Globus pallidus (tissue), 1 donor: Measurements from ENCODE around the gene NR2E1.
A peak's percentile ranks its signal among the peaks of the same experiment; 100 is the strongest.

Source experiments
- DNase-seq: peaks from one replicate; pipeline ENCODE4 v3.0.0-alpha.2; 2015; ENCODE audit warnings: low spot score

Gene NR2E1

DNA sequence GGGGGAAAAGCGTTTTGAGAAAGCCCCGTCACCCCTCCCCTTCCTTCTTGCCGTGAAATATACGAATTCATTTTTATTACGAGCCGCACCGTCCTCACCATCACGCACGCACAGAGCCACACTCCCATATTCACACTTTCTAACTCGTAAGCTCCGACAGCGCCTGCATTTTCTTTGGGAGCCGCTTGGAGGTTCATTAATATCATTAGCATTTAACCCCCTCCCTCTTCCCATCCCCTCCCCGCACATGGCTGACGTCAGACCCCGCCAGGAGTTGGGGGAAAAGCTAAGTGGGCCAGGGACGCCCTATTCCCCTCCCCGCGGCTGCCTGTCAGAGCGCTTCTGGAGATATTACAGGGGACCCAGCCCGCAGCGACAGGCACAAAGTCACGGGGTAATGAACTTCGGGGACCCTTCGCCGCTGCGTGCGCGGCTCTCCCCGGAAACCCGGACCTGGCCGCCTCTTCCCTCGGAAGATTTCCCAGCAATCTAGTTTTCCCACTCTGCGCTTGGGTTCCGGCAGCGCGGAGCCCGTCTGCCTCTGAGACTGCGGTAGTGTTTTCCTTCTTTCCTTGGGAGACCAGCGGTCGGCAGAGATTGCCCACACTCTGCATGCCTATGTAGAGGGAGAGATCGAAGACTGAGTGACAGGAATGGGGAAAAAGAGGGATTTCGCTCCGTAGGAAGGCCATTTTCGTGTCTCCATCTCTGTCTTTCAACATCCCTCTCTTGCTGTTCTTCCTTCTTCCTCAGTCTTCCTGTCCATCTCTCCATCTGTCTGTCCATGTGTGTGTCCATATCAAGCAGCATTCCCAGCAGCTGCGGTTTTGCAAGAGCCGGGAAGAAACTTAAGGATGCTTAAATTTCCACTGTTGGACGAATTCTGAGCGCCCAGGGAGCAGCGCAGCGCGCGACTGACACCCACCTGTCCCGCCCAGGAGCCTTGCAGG is at the start of gene NR2E1:
TSS of gene NR2E1 (plus strand) at position 309 of the 950 bp plus-strand sequence. CDS start 744 bp downstream, outside the sequence.
- peak; percentile 62 for DNase-seq

DNA sequence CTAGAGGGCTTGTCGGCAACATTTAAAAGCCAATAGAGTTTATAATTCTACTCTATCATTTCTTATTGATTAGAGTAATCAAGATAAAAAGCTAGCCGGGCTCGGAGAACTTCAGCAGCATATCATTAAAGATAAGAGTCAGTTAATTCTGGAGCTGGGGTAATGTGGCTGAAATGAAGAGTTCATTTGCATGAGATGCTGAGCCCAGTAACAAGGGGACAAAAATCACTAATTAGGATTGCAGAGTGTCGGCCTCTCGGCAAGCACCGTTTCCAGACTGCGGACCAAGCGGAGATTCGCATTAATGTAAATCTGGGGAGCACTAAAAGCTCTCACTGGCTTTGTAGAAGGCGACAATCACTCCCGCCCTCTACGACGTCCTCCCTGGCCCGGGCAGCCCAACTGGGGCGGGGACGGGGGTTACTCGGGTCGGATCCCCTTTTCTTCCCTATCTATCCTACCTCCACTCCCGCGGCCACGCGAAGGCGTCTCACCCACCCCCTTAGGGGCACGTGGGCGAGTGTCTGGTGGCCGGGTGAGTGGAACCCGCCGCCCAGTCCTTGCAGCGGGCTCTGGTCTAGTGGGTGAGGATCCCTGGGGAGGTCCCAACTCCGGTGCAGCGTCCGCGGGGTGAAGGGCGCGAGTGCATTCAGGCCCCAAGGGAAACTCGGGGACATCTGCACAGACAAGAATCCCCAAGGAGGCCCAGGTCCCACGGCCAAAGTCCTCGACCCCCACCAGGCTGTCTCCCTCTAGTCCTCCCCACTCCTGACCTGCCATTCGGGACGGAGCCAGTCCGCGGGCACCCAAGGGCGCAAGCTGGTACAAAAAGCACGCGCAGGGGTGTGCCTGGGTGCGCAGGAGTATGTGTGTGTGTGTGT is 49.0 kb upstream of the NR2E1 start:
- no peak for DNase-seq

DNA sequence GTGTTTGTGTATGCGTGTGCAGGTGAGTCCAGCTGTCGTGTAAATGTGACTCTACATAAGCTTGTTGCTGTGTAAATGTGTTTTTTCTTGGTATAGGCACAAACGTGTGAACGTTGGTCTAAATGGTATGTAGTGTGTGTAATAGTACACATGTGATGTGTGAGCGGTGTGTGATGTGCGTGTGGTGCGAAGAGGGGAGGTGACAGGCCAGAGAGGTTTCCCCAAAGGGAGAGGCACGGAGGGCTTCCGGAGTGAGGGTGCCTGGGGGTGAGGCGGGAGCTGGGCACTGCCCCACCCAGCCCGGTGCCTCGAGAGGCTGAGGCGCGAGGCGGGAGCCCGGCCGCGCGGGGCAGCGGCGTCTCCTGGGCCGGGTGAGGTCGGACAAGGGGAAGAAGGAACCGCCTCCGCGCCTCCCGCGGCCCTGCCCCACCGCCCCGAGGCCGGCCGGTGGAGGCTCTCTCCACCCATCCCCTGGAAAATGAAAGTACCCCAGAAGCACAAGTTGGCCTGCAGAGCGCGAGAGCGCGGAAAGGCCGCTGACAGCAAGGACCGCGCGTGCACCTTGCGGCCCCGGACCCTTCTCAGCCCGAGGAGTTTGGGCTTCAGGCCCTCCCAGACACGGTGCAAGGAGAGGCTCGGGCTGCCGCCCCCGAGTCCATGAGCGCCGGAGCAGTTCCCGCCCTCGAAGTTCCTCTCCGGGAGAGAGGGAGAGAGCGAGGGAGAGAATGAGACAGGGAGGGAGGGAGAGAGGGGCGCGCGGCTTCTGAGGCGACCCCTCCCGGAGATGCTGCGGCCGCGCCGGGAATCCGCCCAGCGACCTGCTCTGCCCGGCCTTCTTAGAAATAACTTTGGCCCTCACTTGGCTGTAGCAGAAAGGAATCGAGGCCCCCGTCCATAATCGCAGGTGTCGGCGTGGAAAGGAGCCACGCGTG is 48.1 kb upstream of the NR2E1 start:
- DNase-seq: no peak

GRCh38 chr6:108118359-108118724 is 47.5 kb upstream of the NR2E1 start:
- no peak for DNase-seq

GRCh38 chr6:108118810-108119768 is 46.7 kb upstream of the NR2E1 start:
- DNase-seq: no peak

- no peak for DNase-seq
Measured at GRCh38 chr6:108119769-108120141, 46.1 kb upstream of the NR2E1 start.

- no peak for DNase-seq
Measured at GRCh38 chr6:108120311-108120710, 45.5 kb upstream of the NR2E1 start.

DNA sequence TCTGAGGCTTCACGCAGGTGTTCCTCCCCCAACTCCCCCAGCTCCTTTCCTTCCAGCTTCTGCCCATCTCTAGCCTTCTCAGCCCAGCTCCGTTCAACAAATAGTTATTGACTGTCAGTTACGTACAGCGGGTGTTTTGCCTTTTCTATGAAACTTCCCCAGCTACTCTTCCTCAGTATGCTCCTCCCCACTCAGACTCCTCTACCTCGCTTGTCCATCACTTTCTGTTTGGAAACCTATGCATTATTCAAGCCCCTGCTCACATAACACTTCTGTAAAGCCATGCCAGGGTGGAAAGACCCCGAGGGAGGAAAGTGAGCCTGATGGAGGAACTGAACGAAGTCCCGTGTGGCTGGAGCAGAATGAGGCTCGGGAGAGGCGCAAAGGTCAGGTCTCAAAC is 44.2 kb upstream of the NR2E1 start:
- DNase-seq: no peak

GRCh38 chr6:108123481-108123929 is 42.3 kb upstream of the NR2E1 start:
- no peak for DNase-seq

DNA sequence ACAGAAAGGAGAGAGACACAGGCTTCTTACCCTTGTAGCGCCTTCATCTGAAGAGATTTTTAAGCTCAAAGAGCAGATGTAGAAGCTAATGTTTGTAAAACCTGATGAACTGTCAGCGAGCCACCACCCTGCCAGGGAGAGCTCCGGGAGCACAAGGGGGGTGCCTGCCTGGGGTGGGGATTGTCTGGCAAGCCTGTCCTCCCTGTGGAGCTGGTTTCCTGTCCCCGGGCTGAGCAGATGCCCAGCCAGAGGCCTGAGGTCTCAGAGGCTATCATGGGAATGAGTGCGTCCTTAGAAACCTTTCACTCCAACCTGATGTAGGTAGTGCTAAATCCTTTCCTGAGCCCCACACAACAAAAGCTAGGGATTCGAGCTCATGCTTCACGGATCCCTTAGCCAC is 41.9 kb upstream of the NR2E1 start:
- no peak for DNase-seq

- no peak for DNase-seq
Measured at GRCh38 chr6:108127056-108127455, 38.8 kb upstream of the NR2E1 start.

DNA sequence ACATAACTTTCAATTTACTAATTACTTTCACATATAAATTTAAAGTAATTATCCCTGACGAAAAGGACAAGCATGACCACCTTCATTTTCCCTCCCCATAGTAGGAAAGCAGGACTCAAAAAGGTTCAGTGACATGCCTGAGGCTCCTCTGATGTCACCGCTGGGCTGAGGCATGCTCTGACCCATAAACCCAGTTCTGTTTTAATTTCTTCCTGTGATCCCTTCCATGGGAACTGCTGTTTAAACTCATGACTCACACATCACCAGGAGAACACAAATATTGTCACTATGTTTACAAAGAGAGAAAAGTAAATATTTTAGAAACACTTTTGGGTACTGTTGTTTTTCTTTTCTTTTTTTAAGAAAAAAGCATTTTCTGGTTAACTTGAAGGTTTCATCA is 38.0 kb upstream of the NR2E1 start:
- no peak for DNase-seq

DNA sequence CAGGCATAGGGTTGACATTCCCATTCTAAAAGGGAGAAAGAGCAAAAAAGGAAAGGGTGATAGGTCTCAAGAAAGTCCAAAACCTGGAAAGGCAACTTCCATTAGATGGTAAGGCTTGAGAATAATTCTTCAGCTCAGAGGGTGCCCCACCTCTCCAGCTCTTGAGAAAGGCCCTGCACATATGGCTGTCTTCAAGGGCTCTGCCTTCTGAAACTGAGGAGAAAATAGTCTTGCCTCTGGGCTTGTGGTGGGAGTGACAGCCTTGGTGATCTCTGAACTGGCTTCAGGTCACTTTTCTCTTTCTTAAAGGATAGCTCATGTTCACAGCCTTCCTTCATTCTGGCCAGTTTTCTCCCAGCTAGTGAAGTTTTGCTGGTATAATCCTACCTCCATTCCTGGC is 35.6 kb upstream of the NR2E1 start:
- DNase-seq: no peak

DNA sequence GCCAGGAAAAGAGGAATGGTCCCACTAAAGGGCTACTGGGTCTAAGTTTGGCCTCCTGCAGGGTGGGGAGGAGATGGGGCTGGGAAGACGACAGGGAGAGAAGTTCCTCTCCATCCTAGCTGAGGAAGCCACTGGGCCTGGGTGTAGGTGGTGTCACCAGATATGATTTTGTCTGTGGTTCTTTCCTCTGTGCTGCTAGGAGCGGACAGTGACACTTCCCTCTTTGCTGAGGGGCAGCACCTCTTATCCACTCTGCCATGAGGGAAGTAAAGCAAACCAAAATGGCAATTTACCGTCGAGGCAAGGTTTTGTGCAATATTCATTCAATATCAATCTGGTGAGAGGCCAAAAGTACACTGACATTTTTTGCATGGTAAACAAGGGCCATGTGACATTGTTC is 33.0 kb upstream of the NR2E1 start:
- no peak for DNase-seq

GRCh38 chr6:108133594-108134179 is 32.1 kb upstream of the NR2E1 start:
- peak; percentile 43 for DNase-seq

- no peak for DNase-seq
Measured at GRCh38 chr6:108134213-108134970, 31.4 kb upstream of the NR2E1 start.

- no peak for DNase-seq
Measured at GRCh38 chr6:108142240-108142639, 23.6 kb upstream of the NR2E1 start.

DNA sequence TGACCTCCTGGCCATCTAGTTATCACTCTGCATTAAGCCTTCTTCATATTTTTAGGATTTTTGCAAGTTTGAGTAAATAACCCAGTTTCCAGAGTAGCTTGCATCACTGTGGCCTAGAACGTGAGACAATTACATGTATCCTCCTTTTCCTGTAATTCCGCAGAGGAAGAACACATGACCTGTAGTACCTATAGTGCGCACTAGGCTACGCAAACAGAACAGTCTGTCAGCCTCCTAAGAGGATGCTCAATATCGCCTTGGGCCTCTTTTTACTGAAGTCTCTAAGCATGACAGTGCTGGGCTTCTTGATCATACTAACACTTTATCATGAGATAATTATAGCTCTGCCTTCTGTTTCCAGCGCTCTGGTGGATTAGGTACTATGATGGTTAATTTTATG is 20.2 kb upstream of the NR2E1 start:
- no peak for DNase-seq

GRCh38 chr6:108152446-108152845 is 13.4 kb upstream of the NR2E1 start:
- DNase-seq: no peak
